GM12874 (cell line): ENCODE results near the gene OXNAD1.

Experiments
- TF ChIP-seq, protein P1 (sequence below): IDR thresholded peaks from 2 replicates; pipeline ENCODE4 v1.5.1; 2011; ENCODE audit warnings: low read depth, mild to moderate bottlenecking, control low read depth, low read length, moderate library complexity; ENCODE audit not compliant: insufficient read depth

Gene OXNAD1

DNA sequence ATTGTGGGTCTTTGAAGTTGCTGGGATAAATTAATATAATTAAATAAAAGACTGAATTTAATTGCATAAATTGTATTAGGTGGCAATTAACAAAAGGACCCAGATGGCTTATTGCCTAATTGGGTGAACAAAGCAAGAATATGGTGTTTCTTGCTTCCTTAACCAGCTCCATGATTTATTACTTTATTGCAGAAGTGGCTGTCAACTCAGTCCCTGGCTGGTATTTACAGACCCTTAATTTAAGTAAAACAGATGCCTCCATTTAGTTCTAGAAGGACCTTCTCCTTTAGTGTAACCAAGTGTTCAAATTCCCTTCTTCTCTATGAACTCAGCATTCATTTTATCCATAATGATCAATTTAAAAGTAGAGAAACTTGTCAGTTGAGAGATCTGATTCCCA lies 35.3 kb upstream of the OXNAD1 start:
- TF ChIP-seq, protein P1, sequence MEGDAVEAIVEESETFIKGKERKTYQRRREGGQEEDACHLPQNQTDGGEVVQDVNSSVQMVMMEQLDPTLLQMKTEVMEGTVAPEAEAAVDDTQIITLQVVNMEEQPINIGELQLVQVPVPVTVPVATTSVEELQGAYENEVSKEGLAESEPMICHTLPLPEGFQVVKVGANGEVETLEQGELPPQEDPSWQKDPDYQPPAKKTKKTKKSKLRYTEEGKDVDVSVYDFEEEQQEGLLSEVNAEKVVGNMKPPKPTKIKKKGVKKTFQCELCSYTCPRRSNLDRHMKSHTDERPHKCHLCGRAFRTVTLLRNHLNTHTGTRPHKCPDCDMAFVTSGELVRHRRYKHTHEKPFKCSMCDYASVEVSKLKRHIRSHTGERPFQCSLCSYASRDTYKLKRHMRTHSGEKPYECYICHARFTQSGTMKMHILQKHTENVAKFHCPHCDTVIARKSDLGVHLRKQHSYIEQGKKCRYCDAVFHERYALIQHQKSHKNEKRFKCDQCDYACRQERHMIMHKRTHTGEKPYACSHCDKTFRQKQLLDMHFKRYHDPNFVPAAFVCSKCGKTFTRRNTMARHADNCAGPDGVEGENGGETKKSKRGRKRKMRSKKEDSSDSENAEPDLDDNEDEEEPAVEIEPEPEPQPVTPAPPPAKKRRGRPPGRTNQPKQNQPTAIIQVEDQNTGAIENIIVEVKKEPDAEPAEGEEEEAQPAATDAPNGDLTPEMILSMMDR = no peak

DNA sequence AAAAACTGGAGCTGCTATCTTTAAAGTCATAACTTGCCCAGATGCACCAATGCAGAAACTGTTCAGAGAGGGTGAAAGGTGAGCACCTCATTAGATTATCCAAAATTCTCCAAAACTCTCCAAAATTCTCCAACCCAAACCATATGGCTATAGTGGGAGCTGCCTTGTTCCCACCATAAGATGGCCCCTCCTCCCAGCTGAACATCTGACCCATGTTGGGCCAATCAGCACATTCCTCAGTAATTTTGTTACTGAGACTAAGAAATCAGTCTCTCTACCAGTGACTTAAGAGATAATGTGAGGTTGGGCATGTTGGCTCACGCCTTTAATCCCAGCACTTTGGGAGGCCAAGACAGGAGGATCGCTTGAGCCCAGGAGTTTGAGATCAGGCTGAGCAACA lies 33.0 kb upstream of the OXNAD1 start:
- TF ChIP-seq, protein P1 = no peak

DNA sequence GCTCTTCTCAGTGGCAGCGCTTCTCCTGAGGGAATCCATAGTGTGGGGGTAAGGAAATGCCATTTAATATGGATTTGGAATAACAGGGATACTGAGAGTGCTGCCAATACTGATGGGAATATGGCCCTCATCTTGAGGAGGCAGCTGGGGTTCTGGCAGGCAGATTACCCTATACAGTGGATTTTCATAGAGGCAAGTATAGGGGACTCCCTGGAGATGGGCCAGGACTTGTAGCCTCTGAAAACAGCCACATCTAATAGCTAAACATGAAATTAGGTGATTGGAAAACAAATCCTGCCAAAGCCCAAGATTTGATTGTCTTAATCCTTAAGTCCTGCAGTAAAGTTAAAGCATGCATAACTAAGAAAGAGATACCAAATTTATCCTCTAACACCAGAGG lies 31.2 kb upstream of the OXNAD1 start:
- TF ChIP-seq, protein P1 = no peak

DNA sequence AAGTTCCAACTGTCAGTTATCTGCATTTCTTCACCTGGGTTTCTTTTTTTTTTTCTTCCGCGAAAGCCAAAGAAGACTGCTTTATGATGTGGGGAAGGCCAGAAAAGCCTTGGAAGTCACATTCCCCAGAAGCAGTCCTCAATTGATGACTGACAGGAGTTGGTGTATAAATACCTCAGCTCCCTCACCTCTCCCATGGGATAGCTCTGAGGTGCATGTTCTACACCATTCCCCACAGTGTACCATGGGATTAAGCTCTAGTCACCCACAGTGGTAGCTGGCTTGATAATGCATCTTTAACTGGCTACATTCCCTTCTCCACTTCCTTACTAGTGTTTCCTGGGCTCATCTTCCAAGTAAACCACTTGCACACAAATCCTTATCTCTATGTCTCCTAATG lies 30.7 kb upstream of the OXNAD1 start:
- TF ChIP-seq, protein P1 = no peak

DNA sequence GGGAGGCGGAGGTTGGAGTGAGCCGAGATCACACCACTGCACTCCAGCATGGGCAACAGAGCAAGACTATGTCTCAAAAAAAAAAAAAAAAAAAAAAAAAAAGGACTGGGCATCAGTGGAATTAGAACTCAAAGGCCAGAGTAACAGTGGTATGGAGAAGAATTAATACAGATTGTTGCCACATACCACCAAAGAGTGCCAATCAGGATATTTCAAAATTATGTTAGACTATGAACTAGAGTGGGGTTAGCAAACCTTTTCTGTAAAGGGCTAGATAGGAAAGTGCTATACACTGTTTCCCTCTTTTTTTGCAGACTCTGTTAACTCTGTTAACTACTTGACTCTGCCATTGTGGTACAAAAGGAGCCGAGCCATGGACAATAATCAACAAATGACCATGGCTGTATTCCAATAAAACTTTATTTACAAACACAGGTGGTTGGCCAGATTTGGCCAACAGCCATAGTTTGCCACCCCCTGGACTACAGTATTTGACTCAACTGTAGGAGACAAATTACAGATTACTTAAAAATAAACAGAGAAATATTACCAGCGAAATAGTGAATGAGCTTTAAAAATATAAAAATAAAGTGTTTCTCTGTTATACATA lies 28.9 kb upstream of the OXNAD1 start:
- TF ChIP-seq, protein P1 = no peak

DNA sequence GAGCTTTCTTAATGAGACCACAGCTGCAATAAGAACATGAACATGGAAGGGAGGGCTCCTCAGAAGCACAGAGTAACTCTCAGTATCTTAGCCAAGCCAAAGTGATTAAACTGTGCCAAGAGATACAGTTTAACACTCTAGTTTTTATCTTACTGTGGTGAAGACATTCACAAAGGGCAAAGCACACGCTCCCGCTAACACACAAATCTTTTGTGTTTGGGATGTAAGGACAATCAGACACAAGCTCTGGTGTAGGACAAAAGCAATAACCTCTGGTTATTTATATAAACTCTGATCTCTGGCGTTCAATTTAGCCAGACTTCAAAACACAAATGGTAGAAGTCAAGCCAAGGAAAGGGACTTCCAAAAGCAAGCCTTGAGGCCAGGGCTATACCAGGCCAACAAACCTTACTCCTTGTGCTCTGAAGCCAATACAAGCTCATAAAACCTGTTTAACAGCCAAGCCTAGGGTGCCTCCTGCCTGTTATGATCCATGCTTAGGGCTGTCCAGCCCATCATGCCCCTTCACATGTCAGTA lies 28.1 kb upstream of the OXNAD1 start:
- TF ChIP-seq, protein P1 = no peak

DNA sequence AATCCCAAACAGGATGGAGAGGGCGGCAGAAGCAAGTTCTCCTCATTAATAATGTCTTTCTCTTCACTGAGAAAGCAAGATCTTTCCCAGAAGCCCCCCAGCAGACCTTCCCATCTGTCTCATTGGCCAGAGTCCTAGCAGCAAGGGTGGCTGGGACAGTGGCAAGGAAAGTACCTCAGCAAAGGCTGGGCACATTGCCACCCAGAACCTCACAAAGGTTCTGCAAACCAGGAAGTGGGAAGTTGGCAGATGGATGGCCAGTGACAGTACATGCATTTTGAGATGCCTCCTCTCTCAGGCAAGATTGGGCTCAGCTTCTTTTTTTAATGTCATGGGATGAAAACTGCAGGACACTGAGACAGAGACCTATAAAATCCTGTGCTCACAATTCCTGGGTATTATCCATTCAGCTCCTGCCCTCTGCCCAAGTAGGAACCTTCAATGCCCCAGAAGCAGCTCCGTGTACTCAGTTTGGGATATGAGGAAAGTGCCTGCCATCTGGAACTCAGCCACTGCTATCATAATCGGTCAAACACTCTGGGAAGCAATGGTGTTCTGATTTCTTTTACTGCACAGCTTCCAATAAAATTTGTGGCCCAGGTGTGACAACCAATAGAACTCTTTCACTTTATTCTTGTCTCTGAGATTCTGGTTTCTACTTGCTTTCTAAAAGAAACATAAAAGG lies 25.8 kb upstream of the OXNAD1 start:
- TF ChIP-seq, protein P1 = no peak
